ENCODE results near the gene QRICH2.
"Not testable (repeated sequence)": the region's sequence is repeated elsewhere in the genome, so short reads cannot be mapped to it uniquely, and the experiment has no call there.

Gene QRICH2

DNA sequence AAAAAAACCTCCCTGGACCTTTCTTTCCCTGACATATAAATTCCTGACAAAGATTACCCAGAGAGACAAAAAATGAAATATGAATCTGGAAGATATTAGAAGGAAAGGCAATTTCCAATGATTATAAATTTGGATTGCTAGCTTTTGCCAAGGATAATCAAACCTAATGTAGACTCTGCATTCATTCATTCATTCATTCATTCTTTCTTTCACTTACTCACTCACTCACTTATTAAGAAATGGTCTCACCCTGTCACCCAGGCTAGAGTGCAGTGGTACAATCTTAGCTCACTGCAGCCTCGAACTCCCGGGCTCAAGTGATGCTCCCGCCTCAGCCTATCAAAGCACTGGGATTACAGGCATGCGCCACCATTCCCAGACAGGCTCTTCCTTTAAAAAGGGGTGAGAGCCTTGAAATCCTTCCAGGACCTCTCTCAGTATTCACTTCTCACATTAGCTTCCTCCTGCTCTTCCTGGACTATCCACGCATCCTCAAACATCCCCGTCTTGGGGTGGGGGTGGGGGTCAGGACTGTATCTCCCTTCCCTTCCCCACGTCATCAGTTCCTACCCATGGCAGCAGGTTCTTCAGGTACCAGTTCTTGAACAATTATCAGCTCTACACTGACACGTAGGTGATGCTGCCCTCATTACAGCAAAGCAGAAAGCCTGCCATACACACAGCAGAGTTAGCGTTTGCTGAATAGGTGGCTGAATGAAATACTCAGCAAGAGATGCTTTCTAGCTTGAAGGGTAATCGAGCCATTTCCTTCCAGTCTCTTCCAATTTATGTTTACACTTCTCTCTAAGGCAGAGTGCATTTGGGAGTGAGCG is 25.8 kb upstream of the QRICH2 start:
- DNase-seq (ENCODE audit: low read depth in 2 of 3, low spot score in 2 of 3), result no peak

- DNase-seq (ENCODE audit: low read depth in 2 of 3, low spot score in 2 of 3), result no peak
These were observed 23.0 kb upstream of the QRICH2 start for GRCh38 chr17:76331083-76331482.

DNA sequence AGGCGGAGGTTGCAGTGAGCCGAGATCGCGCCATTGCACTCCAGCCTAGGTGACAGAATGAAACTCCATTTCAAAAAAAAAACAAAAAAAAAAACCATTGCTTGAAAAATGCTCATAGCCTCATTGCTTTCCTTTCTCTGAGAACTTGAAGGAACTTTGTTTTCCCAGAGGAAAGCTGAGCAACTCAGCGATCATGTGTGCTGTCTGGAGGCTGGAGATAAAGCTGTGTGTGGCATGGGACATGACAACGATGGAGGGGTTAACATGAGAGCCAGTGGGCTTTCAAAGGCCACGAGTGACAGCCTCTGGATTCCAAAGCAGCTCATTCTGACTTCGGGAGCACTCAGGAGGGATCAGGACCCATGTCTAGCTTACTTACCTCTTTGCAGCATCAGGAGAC is 21.6 kb upstream of the QRICH2 start:
- no peak for DNase-seq (ENCODE audit: low read depth in 2 of 3, low spot score in 2 of 3)

DNA sequence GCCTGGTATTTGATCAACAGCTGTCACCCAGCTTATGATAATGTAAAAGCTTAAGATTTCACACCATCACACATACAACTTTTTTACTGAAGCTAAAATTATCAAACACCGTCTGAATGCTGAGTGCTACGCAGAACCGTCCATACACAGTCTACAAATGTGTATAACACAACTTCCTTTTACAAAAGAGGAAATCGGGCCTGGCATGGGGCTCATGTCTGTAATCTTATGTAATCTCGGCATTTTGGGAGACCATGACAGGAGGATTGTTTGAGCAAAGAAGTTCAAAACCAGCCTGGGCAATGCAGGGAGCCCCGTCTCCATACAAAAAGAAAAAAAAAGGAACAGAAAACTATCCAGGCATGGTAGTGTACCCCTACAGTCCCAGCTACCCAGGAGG is 19.6 kb upstream of the QRICH2 start:
- DNase-seq (ENCODE audit: low read depth in 2 of 3, low spot score in 2 of 3), result no peak

DNA sequence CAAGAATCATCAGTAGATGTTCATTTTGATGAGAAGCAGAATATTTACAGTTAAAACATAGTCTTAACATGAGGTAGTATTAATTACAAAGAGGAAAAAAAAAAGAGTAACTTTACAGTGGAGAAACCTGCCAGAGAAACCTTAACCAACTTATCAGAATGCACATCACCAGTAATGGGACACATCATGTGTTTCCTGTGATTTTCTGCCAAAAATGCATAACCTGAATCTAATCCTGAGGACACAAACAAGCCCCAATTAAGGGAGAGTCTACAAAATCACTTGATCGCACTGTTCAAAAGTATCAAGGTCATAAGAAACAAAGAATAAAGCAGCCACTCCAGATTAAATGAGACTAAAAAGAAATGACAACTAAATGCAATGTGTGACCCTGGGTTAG is 18.2 kb upstream of the QRICH2 start:
- DNase-seq (ENCODE audit: low read depth in 2 of 3, low spot score in 2 of 3), result no peak

- no peak for DNase-seq (ENCODE audit: low read depth in 2 of 3, low spot score in 2 of 3)
These were observed 10.5 kb upstream of the QRICH2 start for GRCh38 chr17:76318586-76318985.

DNA sequence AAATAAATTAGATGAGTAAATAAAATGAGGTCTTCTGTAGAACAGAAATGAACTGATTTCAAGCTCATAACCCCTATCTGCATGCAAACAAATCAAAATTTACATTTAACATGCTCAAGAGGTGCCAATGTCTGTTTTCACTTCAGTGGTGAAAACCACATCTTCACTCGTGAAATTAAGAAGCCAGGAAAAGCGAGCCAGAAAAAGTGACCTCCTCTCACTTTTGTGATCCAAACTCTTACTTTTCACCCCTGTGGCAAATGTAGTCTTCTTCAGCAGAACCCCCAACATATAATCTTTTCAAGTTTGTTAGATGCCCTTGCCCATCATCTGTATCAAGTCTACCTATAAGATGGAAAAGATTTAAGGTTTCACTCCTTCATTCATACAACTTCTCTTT is 9.5 kb upstream of the QRICH2 start:
- no peak for DNase-seq (ENCODE audit: low read depth in 2 of 3, low spot score in 2 of 3)

DNA sequence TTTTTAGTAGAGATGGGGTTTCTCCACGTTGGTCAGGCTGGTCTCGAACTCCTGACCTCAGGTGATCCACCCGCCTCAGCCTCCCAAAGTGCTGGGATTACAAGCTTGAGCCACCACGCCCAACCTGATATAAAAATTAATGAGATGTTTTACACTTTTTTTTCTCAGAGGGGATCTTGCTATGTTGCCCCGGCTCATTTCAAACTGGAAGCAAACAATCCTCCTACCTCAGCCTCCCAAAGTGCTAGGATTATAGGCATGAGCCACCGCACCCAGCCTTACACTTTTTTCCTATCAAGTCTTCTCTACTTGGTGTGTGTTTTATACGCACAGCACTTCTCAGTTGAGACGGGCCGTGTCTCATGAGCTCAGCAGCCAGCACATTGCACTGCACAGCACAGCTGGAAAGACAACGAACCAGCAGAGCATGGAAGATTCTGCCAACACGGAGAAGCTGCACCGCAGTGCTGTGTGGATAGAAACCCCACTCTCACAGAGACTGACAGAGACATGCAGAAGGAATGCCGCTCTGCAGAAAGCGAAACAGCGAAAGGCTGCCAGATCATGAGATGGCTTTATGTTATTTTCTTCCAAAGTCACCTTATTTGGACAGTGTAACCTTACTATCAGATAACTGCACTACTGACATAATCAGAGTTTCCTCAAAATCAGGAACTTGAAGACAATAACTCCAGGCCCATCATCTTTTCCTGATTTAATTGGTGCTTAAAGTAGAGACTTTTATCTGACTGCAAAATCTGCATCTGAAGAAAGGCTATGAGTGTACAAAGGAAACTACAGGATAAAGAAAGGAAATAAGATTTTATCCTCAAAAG is 6.5 kb upstream of the QRICH2 start:
- DNase-seq (ENCODE audit: low read depth in 2 of 3, low spot score in 2 of 3), result no peak

DNA sequence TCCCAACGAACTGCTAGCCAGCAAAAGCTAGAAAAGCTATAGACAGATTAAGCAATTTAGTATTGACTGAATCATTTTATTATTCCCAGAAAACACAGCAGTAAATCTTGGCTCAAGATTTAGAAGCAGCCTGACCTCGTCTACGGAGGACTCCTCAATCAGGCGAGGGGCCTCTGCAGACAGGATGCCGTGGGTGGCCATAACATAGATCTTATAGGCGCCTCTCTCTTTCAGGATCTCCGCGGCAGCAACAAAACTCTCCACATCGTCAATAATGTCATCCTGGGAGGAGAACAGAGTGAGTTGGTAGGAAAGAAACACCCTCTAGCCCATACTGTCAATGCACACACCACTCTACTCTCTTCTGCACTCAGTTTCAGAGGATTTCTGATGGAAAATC is 4.7 kb upstream of the QRICH2 start:
- DNase-seq (ENCODE audit: low read depth in 2 of 3, low spot score in 2 of 3), result no peak

GRCh38 chr17:76309461-76309860 is 1.4 kb upstream of the QRICH2 start:
- no peak for DNase-seq (ENCODE audit: low read depth in 2 of 3, low spot score in 2 of 3)

GRCh38 chr17:76307299-76307965 is 644 bp downstream of the QRICH2 start:
- no peak for DNase-seq (ENCODE audit: low read depth in 2 of 3, low spot score in 2 of 3)

DNA sequence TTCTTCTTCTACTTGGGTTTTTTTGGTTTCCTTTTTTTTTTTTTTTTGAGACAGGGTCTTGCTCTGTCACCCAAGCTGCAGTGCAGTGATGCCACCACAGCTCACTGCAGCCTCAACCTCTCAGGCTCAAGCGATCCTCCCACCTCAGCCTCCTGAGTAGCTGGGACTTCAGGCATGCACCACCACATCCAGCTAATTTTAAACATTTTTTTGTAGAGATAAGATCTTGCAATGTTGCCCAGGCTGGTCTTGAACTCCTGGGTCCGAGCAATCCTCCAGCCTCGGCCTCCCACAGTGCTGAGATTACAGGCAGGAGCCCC is 3.0 kb downstream of the QRICH2 start:
- DNase-seq (ENCODE audit: low read depth in 2 of 3, low spot score in 2 of 3), result not testable (repeated sequence)

DNA sequence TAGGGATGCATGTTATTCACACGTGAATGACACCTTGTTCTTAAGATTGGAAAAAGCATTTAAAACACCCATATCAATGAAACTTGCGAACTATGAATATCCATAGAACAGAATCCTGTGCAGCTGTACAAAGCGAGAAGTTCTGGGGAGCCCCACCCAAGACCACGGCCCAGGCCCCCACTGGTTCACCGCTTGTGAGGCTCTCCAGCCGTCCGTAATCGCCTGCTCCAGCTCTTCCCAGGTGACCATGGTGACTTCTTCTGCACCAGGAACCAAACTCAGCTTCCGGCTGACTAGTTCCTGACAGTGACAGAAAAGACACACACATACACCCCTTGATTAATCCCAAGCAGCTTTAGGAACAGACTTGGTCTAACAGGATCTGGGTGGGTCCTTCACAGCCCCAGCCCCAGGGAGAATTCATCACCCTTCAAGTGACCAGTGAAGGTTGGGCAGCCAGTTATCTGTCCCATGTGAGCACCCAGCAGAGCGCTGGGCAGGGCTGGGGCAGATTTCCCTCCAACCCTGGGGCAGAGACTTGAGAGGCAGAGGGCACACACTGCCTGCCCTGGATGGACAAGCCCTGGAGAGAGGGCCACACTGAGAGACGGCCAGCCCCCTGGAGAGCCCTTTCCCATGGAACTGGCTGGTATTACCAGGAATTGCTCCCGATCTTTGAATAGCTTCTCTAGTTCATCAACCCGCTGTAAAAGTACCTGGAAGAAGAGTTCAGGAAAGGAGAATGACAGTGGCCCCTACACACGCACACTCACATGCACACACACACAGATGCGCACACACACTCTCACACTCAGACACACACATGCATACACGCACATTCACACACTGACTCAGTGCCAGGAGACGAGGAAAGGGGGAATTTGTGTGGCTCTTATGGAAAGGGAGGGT is 3.6 kb downstream of the QRICH2 start:
- no peak for DNase-seq (ENCODE audit: low read depth in 2 of 3, low spot score in 2 of 3)

GRCh38 chr17:76297436-76297835 is 10.6 kb downstream of the QRICH2 start:
- DNase-seq (ENCODE audit: low read depth in 2 of 3, low spot score in 2 of 3), result no peak

- no peak for DNase-seq (ENCODE audit: low read depth in 2 of 3, low spot score in 2 of 3)
These were observed 11.2 kb downstream of the QRICH2 start for GRCh38 chr17:76296889-76297288.

DNA sequence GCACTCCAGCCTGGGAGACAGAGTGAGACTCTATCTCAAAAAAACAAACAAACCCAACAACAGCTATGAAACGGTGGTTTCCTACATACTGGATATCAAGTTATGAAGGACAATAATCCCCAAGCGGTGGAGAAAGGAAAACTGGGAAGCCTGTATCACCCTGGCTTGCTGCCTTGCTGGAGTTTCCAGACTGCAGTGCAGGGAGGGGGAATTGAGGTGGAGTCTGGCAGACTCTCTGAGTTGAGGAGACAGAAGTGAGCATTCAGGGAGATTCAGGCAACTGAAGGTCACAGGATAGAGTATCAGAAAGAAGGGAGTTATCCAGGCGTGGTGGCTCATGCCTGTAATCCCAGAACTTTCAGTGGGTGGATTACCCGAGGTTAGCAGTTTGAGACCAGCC is 11.9 kb downstream of the QRICH2 start:
- no peak for DNase-seq (ENCODE audit: low read depth in 2 of 3, low spot score in 2 of 3)

GRCh38 chr17:76293106-76293505 is 15.0 kb downstream of the QRICH2 start:
- no peak for DNase-seq (ENCODE audit: low read depth in 2 of 3, low spot score in 2 of 3)

GRCh38 chr17:76292567-76292966 is 15.5 kb downstream of the QRICH2 start:
- no peak for DNase-seq (ENCODE audit: low read depth in 2 of 3, low spot score in 2 of 3)

DNA sequence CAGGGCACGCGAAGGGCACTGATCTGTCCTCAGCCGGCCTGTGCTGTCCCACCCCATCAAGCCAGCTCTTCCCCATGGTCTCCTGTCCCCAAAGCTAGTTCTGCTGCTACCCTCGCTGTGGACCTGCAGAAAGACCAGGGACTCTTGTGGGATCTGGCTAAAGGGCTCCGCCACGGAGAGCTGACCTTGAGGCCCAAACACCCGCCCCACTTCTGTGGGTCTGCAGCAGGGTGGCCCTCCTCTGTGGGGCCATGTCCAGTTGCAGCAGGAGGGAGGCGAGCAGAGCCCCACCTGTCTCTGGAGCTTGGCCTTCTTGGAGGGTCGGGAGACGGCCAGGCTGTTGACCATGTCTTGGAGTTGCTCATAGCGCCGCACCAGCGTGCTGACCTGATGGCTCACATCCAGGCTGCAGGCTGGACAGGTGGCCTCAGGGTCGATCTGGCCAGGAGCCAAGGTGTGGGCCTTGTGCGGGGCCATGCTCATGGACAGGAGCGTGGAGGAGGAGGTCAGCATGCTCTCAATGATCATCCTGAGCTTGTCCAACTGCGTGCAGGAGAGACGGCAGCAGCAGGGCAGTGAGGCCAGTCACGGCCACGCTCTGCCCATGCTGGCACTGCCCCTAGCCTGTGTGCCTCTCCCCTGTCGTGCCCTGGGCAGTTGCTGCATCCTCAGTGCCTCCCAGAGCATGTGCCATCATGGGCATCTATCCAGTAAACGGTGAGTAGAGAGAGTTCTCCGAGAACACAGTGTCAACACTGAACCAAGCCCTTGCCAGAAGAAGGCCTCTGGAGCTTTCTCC is 26.3 kb downstream of the QRICH2 start:
- no peak for DNase-seq (ENCODE audit: low read depth in 2 of 3, low spot score in 2 of 3)

GRCh38 chr17:76280650-76281049 is 27.4 kb downstream of the QRICH2 start:
- DNase-seq (ENCODE audit: low read depth in 2 of 3, low spot score in 2 of 3), result no peak

Data from activated CD8-positive, alpha-beta memory T cell treated with anti-CD3 and anti-CD28 coated beads for 48 hours (primary cell).